ENCODE data around the gene GMNN.

GRCh38 chr6:24824142-24824938 lies 49.6 kb downstream of the GMNN start:
- TF ChIP-seq CTCF (IDR thresholded peaks at IDR 0.05; ENCODE audit: low read depth, low read length), result no peak
- TF ChIP-seq EZH2phosphoT487 (IDR thresholded peaks at IDR 0.05; ENCODE audit: low read depth), result no peak

Measured in OCI-LY3 (cell line).